Stimulated activated memory B cell treated with anti-CD40 and anti-IgM and Interleukin-4, amounts not matched to agents 10 μg/mL and 1 μg/mL and 100 μg/mL, for 72 hours (primary cell): ENCODE results near the gene WASF2.
A peak's percentile ranks its signal among the peaks of the same experiment; 100 is the strongest.
"Not testable (repeated sequence)": the region's sequence is repeated elsewhere in the genome, so short reads cannot be mapped to it uniquely, and the experiment has no call there.

Experiments
- ATAC-seq: fragments of 150-1000 bp; cut with Tn5 transposase; 2 replicates; pipeline ENCODE4 v1.10.0; 2021
- H3K27ac Mint-ChIP-seq: one replicate; pipeline ENCODE4 v1.8.0; 2022; ENCODE audit warnings: mild to moderate bottlenecking, mixed read lengths
- H3K27me3 Mint-ChIP-seq: one replicate; pipeline ENCODE4 v1.8.0; 2022; ENCODE audit warnings: mixed read lengths
- H3K36me3 Mint-ChIP-seq: one replicate; pipeline ENCODE4 v1.8.0; 2022; ENCODE audit warnings: mixed read lengths
- H3K4me1 Mint-ChIP-seq: one replicate; pipeline ENCODE4 v1.8.0; 2022; ENCODE audit warnings: mixed read lengths
- H3K4me3 Mint-ChIP-seq: one replicate; pipeline ENCODE4 v1.8.0; 2022; ENCODE audit warnings: mild to moderate bottlenecking, moderate library complexity, mixed read lengths
- H3K9me3 Mint-ChIP-seq: one replicate; pipeline ENCODE4 v1.8.0; 2022; ENCODE audit warnings: mixed read lengths

Gene WASF2

DNA sequence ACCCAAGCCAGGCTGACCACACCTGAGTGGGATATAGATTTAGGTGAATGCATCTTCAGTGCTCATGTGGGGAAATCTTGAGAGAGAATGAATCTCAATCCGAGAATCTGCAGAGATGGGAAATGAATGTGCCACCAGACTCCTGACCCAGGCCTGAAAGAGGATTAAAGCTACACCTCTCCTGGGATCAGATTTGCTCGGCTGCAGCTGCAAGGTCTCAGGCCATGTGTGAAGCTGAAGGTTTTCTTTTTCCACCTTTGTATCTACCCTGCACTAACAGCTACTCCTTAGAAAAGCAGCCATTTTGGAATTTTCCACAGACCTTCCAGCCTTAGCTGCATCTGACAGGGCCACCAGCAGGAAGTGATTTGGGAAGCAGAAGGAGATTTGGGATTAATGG is 79.3 kb downstream of the WASF2 start:
- Mint-ChIP-seq H3K27me3 (no peaks in the 10 kb centered on the region), H3K4me3 (no peak overlapping the region), H3K36me3 (peaks cover 59% of the 10 kb centered on the region), H3K4me1 (peaks cover 36% of the 10 kb centered on the region), H3K9me3 (no peaks in the 10 kb centered on the region), H3K27ac (no peak overlapping the region)
- ATAC-seq: no peak

DNA sequence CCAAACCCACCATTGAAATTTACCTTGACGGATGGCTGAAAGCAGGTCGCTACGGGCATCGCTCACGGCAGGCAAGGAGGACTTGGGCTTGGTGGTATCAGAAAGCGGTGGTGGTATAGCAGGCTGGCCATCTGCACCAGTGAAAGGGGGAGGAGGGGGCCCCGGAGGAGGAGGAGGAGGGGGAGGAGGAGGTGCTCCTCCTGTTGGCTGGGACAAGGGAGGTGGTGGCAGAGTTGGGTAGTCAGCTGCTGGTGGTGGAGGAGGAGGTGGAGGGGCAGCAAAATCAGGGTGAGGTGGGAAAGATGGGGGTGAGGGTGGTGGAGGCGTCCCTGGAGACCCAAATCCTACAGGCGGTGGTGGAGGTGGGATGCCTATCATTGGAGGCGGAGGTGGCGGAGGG is 80.3 kb downstream of the WASF2 start:
- H3K27ac Mint-ChIP-seq: no peak overlapping the region
- no peak overlapping the region for H3K4me3 Mint-ChIP-seq
- no peak for ATAC-seq
- peaks cover 30% of the 10 kb centered on the region for H3K4me1 Mint-ChIP-seq
- H3K27me3 Mint-ChIP-seq: no peaks in the 10 kb centered on the region
- H3K36me3 Mint-ChIP-seq: peaks cover 51% of the 10 kb centered on the region
- H3K9me3 Mint-ChIP-seq: no peaks in the 10 kb centered on the region

DNA sequence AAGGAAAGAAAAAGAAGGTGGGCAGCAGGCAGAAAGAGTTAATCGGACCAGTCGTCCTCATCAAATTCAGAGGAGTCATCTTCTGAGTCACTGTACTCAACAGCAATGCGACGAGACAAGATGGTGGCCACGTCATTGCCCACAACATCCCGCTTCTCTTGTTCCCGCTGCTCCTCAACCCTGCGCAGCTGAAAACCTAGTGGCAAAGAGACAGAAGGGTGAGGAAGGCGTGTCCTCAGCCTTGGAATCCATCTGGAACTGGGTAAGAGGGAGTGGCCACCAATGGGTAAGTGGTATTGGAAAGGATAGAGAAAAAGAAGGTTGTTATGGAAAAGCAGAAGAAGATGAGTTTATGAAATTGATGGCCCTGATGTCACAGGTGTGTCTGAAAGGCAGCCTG is 81.8 kb downstream of the WASF2 start:
- Mint-ChIP-seq H3K27ac (peak overlapping the region; percentile 62), H3K27me3 (no peaks in the 10 kb centered on the region), H3K4me1 (peaks cover 45% of the 10 kb centered on the region), H3K4me3 (no peak overlapping the region), H3K36me3 (peaks cover 38% of the 10 kb centered on the region), H3K9me3 (no peaks in the 10 kb centered on the region)
- no peak for ATAC-seq

DNA sequence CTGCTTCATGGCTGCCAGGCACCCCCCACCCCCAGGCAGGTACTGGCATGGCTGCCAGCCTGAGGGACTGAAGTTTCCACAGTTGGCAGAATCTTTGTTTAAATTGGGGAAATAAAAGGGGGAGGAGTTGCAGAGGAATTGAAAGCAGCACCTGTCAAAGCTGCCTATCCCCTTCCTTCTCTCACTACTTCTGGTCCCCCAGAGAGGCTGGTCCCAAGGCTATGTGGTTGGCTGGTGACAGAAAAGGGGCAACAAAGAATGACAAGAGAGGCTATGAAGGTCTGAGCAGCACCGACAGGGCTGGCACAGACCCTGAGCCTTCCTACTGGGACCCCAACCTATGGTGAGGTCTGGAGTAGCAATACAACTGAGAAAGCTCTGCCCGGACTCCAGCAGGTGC is 83.2 kb downstream of the WASF2 start:
- Mint-ChIP-seq H3K4me1 (peaks cover 56% of the 10 kb centered on the region), H3K36me3 (peaks cover 30% of the 10 kb centered on the region), H3K27ac (peak overlapping the region; percentile 85)
- H3K9me3 Mint-ChIP-seq, H3K27me3 Mint-ChIP-seq, H3K4me3 Mint-ChIP-seq: not testable (repeated sequence)
- ATAC-seq: peak; percentile 41

DNA sequence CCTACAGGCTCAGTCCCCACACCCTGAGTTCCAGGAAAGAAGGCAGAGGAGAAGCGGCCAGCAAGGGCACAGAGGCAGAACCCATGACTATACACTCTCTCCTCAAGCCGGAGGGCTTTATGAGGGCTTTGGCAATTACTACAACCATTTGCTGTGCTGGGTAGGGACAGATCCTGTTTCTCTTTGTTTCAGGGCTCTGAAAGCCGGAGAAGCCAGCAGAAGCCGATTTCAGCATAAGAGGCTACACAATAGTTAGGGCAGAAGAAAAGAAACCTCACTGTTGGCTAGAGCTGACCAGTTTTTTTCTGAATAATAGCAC is 83.6 kb downstream of the WASF2 start:
- no peak for ATAC-seq
- H3K27me3 Mint-ChIP-seq: no peaks in the 10 kb centered on the region
- no peak overlapping the region for H3K4me3 Mint-ChIP-seq
- H3K36me3 Mint-ChIP-seq: peaks cover 27% of the 10 kb centered on the region
- no peaks in the 10 kb centered on the region for H3K9me3 Mint-ChIP-seq
- peak overlapping the region; percentile 85 for H3K27ac Mint-ChIP-seq
- H3K4me1 Mint-ChIP-seq: peaks cover 60% of the 10 kb centered on the region

DNA sequence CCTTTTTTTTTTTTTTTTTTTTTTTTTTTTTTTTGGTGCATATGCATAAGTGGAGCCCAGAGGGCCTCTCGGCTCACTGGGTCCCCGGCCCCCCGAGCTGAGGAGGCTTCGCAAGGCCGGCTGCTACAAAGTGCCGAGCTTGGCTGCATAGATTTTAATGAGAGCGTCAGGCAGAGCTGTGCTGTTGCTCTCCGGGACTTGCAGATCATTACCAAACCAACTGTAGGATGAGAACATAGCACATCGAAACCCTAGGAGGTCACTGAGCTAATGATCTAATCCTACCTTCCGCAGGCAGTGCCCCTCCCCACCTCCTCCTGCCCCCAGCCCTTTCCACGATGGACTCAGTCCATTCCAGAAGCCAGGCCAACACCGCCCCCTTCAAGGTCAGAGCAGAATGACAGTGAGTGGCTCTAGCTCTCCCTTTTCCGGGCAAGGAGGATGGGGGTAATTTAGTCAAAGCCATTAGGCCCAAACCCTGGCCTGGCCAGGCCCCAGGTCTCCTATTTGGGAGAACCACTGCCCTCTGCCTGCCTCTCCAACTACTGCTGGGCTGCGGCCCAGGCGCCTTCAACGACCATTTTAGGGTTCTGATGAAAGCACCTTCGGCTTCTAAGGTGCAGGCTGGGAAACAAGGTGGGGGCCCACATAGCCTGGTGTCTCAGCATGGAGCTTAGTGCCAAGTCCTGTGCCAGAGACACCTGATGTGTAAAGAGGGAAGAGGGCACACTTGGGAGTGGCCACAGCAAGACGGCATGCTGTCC is 84.2 kb downstream of the WASF2 start:
- peaks cover 22% of the 10 kb centered on the region for H3K36me3 Mint-ChIP-seq
- H3K27me3 Mint-ChIP-seq, H3K4me3 Mint-ChIP-seq, H3K9me3 Mint-ChIP-seq, ATAC-seq: not testable (repeated sequence)
- peaks cover 60% of the 10 kb centered on the region for H3K4me1 Mint-ChIP-seq
- peak overlapping the region; percentile 85 for H3K27ac Mint-ChIP-seq

DNA sequence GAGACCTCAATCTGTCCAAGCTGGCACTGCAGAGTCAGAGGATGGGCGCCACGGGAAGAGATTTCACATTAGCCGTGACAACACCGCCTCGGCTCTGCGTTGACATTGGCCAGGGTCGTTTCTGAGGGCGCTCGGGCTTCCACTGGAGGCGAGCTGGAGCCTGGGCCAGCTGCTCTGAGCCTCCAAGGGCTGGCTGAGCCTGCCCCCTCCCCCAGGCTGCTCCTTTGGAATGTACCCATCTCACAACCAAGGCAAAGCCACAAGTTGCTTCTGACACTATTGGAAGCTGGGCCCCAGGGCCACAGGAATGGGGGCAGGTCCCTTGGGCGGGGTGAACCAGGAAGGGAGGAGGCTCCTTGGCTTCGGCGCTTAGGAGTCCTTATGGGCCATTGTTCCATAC is 84.9 kb downstream of the WASF2 start:
- peaks cover 60% of the 10 kb centered on the region for H3K4me1 Mint-ChIP-seq
- H3K4me3 Mint-ChIP-seq: no peak overlapping the region
- H3K9me3 Mint-ChIP-seq: no peaks in the 10 kb centered on the region
- H3K36me3 Mint-ChIP-seq: peaks cover 20% of the 10 kb centered on the region
- peak overlapping the region; percentile 89 for H3K27ac Mint-ChIP-seq
- no peaks in the 10 kb centered on the region for H3K27me3 Mint-ChIP-seq
- ATAC-seq: no peak

DNA sequence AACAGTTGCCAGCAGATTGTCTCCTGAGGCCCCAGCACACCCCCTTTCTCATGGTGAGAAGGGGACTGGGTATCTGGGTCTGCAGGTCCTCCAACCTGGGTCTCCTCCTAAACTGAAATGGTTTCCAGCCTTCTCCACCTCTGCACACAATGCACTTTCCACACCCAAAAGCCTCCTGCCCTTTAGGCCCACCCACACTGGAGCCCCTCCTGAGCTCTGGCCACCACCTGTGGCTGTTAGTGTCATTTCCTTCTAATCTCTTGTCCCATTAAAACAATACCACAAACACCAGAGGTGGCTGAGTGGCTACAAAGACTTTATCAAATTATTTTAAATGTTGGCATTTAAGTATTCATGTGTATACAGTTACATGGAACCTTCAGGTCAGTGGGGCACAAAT is 86.0 kb downstream of the WASF2 start:
- H3K27ac Mint-ChIP-seq: peak overlapping the region; percentile 89
- peaks cover 60% of the 10 kb centered on the region for H3K4me1 Mint-ChIP-seq
- H3K36me3 Mint-ChIP-seq: peaks cover 19% of the 10 kb centered on the region
- peak overlapping the region; percentile 73 for H3K4me3 Mint-ChIP-seq
- no peaks in the 10 kb centered on the region for H3K27me3 Mint-ChIP-seq
- no peak for ATAC-seq
- H3K9me3 Mint-ChIP-seq: no peaks in the 10 kb centered on the region

DNA sequence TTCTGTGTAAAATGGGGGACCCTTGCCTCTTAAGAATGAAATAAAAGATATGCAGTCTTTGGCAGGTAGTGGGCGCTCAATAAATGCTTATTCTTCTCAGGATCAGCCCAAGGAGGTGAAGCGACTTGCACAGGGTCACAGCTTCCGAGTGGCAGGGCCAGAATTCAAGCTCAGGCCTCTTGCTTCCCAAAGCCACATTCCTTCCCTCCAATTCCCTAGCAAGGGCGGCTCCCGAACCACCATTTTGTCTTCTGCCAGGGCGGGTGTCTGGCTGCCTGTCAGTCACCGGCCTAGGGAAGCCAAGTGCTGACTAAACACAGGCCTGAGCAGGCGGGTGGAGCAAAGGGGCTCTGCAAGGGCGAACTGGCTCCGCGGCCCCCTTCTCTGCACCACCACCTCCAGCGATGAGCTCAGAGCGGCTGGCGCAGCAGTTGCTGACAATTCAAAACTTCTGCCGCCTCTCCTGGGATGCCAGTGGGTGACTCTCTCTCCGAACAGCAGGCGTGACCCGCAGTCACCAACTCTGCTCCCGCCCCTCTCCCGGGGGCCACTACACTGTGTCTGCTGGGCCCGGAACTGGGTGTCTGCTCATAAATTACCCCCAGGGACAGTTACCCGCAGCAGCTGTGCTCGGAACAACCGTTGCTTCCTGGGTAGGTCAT is 86.8 kb downstream of the WASF2 start:
- Mint-ChIP-seq H3K36me3 (peaks cover 12% of the 10 kb centered on the region), H3K4me3 (peak overlapping the region; percentile 73), H3K4me1 (peaks cover 54% of the 10 kb centered on the region), H3K27ac (peak overlapping the region; percentile 89), H3K9me3 (no peaks in the 10 kb centered on the region), H3K27me3 (no peaks in the 10 kb centered on the region)
- peak; percentile 91 for ATAC-seq

DNA sequence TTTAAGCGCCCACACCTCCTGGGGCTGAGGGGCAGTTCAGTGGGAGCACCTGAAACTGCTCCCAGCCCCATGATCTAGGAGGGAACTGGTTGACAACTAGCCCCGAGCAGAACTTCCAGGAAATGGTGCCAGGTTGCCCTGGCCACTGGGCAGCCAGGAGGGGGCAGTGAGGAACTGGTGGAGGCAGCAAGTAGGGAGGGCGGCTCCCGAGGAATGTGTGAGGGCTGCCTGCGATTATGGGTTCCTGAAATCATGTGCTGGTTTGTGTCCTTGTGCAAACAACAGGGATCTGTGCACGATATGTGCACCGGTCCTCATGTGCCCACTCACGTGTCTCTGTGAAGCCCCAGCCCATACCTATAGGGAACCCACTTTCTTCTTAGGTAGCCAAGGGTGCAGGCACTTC is 87.6 kb downstream of the WASF2 start:
- Mint-ChIP-seq H3K27me3 (no peaks in the 10 kb centered on the region), H3K27ac (peak overlapping the region; percentile 89), H3K4me3 (no peak overlapping the region), H3K9me3 (no peaks in the 10 kb centered on the region), H3K36me3 (peaks cover 4% of the 10 kb centered on the region), H3K4me1 (peaks cover 46% of the 10 kb centered on the region)
- no peak for ATAC-seq

DNA sequence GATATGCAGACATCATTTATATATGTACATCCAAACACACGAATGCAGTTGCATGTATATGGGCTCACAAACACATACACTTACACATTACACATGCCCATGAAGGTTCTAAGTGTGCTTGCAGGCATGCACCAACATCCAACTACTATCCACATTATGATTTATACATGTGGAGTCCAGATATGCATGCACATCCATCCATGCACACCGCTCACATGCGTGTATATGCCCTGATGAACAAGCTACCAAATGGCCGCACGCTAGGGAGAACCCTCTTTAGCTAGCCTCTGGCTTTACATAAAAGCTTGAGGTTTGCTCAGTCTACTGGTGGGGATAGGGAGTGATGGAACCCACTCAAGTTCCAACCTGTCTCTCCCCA is 89.0 kb downstream of the WASF2 start:
- ATAC-seq: no peak
- Mint-ChIP-seq H3K27ac (no peak overlapping the region), H3K4me1 (peaks cover 33% of the 10 kb centered on the region), H3K9me3 (no peaks in the 10 kb centered on the region), H3K4me3 (no peak overlapping the region), H3K36me3 (no peaks in the 10 kb centered on the region), H3K27me3 (no peaks in the 10 kb centered on the region)

DNA sequence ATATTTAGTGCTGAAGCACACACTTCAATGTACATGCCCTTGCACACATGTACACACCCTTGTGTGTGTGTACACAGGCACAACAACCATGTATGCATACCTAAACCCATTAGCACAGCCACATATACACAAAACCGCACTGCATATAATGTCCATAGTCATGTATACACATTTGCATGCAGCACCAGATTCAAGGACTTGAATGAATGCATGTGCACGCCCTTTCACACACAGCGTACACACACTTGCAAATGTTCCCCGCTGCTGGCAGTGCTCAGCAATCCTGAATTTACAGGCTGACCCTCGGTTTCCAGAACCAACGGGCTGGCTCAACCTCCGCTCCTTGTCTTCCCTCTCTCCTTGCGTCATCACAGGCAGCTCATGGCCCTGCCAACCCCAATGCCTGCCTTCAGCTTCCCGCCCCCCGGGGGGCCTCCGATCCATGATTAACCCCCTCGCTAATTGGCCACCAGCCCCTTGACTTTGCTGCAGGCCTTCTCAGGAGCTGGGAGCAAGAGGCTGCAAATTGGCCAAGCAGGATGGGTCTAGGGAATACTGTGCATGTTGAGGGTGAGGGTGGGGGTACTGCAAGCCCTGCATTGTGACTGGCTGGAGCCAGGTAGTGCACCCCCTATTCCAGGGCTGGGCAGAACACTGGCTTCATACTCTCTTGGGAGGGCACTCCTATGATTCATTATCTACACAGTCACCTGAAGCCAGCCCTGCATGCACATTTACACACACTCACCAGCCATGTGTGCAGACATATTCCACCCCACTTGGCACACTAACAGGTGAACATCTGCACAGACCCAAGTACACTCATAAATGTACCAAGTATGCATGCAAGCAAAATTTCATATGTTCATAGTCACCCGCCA is 89.6 kb downstream of the WASF2 start:
- Mint-ChIP-seq H3K4me1 (peaks cover 35% of the 10 kb centered on the region), H3K9me3 (no peaks in the 10 kb centered on the region)

DNA sequence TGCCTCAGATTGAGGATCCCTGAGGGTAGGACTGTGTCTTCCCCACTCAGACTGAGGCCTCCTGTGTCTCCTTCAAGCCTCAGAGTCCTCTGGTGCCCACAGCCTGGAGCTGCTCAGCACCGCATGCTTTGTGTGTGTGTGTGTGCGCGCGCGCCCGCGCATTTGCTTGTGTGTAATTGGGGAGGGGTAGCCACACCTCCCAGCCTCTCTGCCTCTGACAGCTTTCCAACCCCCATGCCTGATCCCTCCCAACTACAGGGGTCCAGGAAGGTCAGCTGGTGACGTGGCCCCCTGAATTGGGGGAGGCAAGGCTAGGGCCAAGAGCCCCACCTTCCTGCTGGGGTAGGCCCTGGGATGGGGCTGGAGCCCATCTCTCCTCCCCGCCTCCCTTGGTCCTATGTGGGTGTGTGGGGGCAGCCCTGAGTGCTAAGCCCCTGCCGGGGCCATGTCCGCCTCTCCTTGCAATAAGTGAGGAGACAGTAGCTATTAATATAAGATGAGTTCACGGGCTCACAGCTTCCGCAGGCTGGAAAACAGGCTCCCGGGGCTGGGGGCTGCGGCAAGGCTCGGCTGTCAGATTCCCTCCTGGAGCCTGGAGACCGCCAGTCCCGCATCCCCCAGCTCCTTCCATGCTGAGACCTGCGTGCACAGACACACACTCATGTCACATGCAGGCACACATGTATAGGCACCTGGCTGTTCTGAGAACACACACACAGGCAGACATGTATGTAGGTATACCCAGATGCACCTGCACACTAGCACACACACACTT is 90.5 kb downstream of the WASF2 start:
- Mint-ChIP-seq H3K27me3 (no peaks in the 10 kb centered on the region), H3K4me1 (peaks cover 39% of the 10 kb centered on the region), H3K4me3 (no peak overlapping the region), H3K27ac (peak overlapping the region; percentile 67), H3K36me3 (no peaks in the 10 kb centered on the region), H3K9me3 (no peaks in the 10 kb centered on the region)
- no peak for ATAC-seq

More for the DNA sequence above, 89.6 kb downstream of the WASF2 start:
- ATAC-seq: no peak
- Mint-ChIP-seq H3K27ac (no peak overlapping the region), H3K27me3 (no peaks in the 10 kb centered on the region), H3K36me3 (no peaks in the 10 kb centered on the region), H3K4me3 (no peak overlapping the region)

DNA sequence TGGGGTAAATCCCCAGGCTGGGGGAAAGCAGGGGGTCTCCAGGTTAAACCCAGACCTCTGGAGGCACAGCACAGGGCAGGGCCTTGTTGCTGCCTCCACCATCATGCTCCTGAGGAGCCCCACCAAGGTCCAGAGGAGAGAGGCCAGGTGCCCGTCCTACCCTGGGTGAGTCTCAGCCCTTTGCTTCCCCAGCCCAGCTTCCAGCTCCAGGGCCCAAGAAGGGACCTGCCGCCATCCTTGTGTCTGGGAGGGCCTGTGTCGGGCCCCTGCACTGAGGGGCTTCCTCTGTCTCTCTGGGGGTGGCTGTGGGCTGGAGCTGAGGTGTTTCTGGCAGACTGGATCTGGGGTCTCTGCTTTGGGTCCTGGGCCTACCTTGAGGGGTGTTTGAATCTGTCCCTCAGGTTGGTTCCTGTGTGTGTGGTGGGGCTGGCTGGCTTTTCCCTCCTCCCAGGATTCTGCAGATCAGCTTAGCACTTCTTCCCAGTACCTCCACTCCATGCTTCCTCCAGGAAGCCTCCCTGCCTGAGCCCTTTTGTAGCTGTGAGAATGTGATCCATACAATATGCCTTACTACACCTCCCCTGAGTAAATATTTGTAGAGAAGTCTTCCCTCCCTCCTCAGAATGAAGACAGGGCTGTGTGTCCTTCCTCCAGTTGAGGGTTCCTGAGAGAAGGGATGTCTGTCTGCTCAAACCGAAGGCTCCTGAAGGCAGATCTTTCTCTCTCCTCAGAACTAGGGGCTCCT is 91.4 kb downstream of the WASF2 start:
- Mint-ChIP-seq H3K4me3 (no peak overlapping the region), H3K36me3 (no peaks in the 10 kb centered on the region), H3K4me1 (peaks cover 31% of the 10 kb centered on the region), H3K27ac (peak overlapping the region; percentile 67), H3K9me3 (no peaks in the 10 kb centered on the region), H3K27me3 (no peaks in the 10 kb centered on the region)
- ATAC-seq: no peak
